Measurements from ENCODE around the gene TEX264.

The TEX264 gene

GRCh38 chr3:51675201-51675611, 4.2 kb downstream of the TEX264 start:
- DNase-seq (ENCODE audit: low read depth), result no peak

DNA sequence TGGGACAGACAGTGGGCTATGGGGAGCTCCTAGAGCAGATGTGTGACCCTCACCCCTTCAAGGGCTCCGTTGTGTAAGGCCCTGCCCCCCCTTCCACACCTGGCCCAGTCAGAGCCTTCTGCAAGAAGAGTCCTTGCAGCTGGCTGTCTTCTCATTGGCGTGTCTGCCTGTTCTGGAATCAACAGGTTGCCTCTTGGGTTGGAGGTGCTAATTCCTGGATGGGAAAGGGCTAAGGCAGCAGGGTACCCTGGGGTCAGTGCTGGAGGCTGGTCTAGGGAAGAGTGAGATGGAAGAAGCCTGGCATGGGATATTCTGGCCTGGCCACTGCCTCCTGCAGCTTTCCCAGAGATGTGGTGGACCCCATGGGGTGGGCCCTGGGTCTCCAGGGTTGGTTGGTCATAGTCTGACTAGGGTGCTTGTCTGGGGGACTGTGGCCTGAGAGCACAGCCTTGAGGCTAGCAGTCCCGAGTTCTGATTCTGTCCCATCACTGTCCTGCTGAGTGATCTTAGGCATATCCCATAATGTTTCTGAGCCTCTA, 5.1 kb downstream of the TEX264 start:
- no peak for DNase-seq (ENCODE audit: low read depth)

DNA sequence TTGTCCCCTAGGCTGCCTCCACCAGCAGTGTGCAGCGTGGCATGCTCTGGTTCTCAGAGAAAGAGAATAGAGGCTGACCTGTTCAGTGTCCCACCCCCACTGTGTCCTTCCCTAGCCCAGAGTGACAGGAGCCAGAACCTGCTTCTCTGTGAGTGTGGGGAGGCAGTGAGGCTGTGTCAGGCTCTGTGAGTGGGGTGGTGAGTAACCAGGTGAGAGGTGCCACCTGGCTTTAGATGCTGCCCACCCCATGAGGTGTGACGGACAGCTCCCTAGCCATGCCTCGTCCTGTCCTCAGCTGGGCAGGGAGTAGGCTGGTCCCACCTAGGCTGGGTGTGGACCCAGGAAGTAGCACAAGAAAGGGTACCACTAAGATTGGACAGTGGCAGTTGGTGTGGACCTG, 6.3 kb downstream of the TEX264 start:
- no peak for DNase-seq (ENCODE audit: low read depth)

- DNase-seq (ENCODE audit: low read depth), result no peak
Observed at GRCh38 chr3:51678186-51678585, 7.1 kb downstream of the TEX264 start.

DNA sequence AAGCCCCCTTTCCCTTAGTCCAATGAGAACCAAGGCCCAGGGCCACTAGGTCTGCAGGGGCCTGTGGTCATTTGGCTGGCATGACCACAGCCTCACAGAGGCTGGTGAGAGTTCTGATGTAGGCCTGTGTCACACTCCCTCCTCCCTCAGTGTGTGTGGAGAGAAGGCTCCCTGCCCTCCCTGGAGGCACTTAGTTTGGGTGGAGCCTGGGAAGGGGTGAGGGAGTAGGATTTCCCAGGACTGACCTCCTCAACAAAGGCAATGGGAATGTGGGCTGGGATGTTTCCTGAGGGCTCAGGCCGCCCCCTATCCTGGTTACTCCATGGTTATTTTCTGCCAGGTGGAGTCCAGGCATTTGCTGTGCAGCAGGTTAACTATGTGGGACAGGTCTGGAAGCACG, 7.6 kb downstream of the TEX264 start:
- DNase-seq (ENCODE audit: low read depth), result no peak

DNA sequence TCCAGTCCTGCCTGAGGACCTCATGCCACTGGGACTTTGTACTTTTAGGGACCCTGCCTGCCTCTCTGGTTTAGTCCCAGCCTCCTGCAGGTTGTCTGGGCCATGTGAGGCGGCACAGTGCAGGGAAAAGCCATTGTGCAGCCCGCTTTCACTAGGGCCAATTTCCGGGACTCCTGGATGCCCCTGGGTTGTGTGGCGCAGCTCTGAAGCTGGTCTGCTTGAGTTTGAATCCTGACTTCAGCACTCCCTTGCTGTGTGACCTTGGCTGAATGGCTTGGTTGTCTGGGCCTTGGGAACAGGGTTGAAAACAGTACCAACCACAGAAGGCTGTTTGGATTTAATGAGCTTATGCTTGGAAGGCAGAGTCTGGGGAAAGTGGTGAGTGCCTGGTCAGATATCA, 8.3 kb downstream of the TEX264 start:
- DNase-seq (ENCODE audit: low read depth), result no peak

- no peak for DNase-seq (ENCODE audit: low read depth)
Observed at GRCh38 chr3:51679777-51680176, 8.7 kb downstream of the TEX264 start.

GRCh38 chr3:51680196-51680595, 9.1 kb downstream of the TEX264 start:
- DNase-seq (ENCODE audit: low read depth), result no peak

- DNase-seq (ENCODE audit: low read depth), result no peak
Observed at GRCh38 chr3:51680663-51681230, 9.7 kb downstream of the TEX264 start.

GRCh38 chr3:51681453-51681852, 10.4 kb downstream of the TEX264 start:
- no peak for DNase-seq (ENCODE audit: low read depth)

GRCh38 chr3:51682079-51682478, 11.0 kb downstream of the TEX264 start:
- DNase-seq (ENCODE audit: low read depth), result peak; percentile 57

GRCh38 chr3:51682526-51682925, 11.5 kb downstream of the TEX264 start:
- no peak for DNase-seq (ENCODE audit: low read depth)

DNA sequence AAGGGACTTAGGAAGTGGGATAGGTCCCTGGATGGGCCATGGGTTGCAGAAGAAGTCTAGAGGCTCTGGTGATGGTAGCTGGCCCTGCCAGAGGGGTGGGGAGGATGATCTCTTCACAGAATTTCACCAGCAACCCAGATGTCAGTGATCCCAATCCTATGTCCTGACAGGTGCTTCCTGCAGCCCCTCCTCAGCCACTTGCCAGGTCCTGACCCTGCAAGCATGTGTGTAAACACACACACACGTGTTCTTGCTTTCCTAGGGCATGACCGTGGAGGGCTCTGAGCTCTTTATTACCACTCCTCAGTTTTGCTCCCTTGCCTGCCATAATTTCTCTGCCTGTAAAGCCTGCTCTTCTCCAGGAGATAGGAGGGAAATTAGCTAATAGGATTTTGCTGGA, 12.5 kb downstream of the TEX264 start:
- no peak for DNase-seq (ENCODE audit: low read depth)

DNA sequence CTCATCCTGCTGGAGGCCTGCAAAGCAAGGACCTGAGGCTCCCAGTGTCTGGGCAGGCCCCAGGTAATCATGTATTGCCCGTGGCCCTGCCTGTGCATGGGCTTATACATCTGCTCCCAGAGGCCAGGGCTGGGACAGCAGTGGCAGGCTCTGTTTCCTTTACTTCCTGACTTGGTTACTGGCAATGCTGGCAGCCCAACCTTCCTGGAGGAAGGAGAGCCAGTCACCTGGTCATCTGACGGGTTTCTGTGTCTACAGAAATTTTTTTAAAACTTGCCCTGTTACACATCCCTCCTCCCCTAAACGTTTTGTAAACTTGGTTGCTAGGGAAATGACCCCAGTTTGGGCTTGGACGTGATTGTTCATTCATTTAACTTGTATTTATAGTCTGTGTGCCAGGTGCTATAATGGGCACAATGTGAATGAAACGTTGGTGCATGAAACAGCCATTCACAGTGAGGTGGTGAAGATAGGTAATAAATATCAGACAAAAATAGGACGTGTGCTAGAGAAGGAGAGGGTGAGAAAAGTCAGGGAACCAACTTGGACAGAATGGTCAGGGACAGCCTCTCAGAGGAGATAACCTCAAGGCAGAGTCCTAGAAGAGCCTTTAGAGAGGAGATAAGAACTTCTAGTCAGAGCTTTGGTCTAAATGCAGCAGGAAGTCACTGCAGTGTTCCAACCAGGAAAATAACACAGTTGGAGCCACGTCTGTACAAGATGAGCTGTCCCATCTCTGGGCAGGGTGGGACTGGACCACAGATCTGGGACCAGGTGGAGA, 14.1 kb downstream of the TEX264 start:
- no peak for DNase-seq (ENCODE audit: low read depth)

DNA sequence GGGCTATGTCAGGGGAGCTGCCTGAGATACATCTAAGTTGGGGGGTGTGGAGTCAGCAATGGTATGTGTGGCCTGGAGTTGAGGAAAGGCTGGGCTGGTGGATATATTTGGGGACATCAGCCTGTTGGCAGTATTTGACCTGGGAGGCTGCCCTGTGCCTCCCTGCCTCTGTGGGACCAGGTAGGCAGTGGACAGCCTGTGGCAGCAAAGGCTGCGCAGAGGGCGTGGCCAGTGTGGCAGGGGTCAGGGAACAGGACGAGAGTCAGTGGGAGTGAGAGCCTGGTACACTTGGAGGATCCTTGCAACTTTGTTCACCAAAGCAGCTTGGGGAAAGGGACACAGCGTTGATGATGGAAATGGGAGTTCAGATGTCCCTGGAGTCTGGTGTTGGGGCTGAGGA, 15.0 kb downstream of the TEX264 start:
- DNase-seq (ENCODE audit: low read depth), result no peak

- peak; percentile 72 for DNase-seq (ENCODE audit: low read depth)
Observed at GRCh38 chr3:51686512-51687215, 15.6 kb downstream of the TEX264 start.

DNA sequence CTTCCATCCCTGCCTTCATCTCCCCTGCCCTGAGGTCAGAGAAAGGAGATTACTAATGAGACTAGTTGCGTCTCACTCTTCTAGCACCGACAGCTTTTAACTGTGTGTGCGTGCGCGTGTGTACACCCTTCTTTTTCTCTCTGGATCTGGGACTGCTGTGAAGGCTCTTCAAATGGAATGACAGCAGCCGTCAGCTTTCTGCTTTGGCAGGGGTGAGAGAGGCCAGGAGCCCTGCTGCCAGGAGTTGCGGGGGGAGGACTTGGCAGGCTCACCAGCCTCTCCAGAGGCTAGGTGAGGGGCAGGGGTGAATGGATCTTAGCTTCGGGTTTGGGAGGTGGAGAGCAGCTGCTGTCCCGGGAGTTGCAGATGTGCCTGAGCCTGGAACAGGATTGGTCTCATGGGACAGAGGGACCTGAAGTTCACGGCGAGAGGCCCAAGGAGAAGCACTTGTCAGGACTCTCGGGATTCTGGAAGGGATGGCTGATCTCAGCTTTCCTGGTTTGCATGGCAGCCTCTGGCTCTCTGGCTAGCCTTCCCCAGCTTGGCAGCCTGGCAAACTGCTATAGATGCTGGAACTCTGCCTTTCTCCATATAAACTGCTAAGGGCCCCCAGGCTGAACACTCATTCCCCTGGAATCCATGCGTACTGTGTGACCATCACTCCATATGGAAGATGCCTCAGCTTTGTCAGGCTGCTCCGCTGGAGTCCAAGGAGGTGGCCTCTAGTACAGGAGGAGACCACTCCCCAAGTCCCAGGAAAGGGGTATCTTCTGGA, 16.6 kb downstream of the TEX264 start:
- DNase-seq (ENCODE audit: low read depth), result no peak

DNA sequence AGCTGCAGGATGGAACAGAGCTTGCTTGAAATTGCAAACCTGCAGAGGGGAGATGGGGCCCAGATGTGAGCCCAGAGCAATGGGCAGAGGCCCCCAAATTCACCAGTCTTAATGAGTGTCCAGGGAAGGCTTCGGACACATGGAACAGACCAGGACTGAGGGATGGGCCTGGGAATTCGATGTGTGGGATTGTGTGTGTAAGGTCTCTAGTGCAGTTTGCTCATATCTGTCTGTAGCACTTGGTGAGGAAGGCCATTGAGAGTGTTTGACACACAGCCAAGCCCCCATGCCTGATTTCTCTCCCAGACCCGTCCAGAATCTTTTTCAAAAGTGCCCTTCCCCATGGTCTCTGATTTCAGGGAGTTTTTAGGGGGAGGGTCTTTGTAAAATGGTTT, 17.2 kb downstream of the TEX264 start:
- no peak for DNase-seq (ENCODE audit: low read depth)

DNA sequence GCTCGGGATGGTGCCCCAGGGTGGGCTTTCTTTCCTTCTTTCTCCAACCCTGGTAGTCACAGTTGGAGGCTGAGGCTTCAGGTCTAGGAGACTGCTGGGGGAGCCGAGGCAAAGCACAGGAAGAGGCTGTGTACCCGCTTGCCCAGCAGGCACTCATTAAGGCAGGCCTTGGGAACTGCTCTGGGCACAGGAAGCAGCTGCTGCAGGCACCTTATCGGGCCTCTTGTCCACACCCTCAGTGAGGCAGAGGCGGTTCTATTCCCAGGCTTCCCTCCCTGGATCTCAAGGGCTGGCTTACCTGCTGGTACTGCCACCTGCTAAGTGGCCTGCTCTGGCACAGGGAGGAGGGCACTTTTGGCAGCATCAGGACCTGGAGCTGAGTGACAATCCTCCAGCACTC, 20.0 kb downstream of the TEX264 start:
- no peak for DNase-seq (ENCODE audit: low read depth)

- DNase-seq (ENCODE audit: low read depth), result no peak
Observed at GRCh38 chr3:51691949-51692348, 20.9 kb downstream of the TEX264 start.

DNA sequence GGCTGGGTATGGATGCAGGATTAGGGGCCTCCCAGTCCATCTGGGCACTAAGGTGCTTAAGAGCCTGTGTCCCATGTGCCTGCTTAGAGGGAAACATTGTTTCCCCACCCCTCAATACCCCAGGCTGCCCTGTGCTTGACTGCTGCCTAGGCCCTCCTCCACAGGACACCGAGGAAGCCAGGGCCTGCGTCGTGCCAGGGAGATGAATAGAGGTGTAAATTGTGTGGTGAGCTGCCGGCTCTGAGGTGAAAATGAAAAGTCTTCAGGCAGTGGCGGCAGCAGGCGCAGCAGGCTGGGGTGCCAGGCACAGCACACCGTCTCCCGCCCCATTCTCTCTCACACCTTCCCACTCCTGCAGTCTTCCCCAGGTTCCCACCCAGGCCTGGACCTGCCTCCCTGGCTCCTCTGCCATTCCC, 21.9 kb downstream of the TEX264 start:
- no peak for DNase-seq (ENCODE audit: low read depth)

GRCh38 chr3:51696954-51697353, 25.9 kb downstream of the TEX264 start:
- no peak for DNase-seq (ENCODE audit: low read depth)

Measured in stimulated activated CD8-positive, alpha-beta memory T cell treated with anti-CD3 and anti-CD28 coated beads, Interleukin-12 subunit alpha, Interleukin-12 subunit beta, amount 100 ng/mL, for 1 hour (primary cell).